Cerebellar nuclear complex (tissue), 1 donor: ENCODE data around the gene B3GALT6.
"Not testable (repeated sequence)": the region's sequence is repeated elsewhere in the genome, so short reads cannot be mapped to it uniquely, and the experiment has no call there.

ENCODE experiments used
- DNase-seq, 2 experiments: peaks; one replicate each; lab custom pipeline; 2025; lab: John Stamatoyannopoulos, UW

The B3GALT6 gene

GRCh38 chr1:1244192-1244811, 12.3 kb downstream of the B3GALT6 start:
- DNase-seq: no peak

GRCh38 chr1:1245178-1245816, 13.3 kb downstream of the B3GALT6 start:
- no peak for DNase-seq

GRCh38 chr1:1245817-1246576, 14.0 kb downstream of the B3GALT6 start:
- DNase-seq: no peak

- DNase-seq: no peak
Measured at GRCh38 chr1:1246577-1247340, 14.7 kb downstream of the B3GALT6 start, which contains the start of gene C1QTNF12. TSS of gene C1QTNF12 (minus strand) at chr1:1246722. CDS start at chr1:1246690, 32 bp downstream.

- no peak for DNase-seq
Measured at GRCh38 chr1:1247341-1247913, 15.4 kb downstream of the B3GALT6 start.

GRCh38 chr1:1248009-1248913, 16.2 kb downstream of the B3GALT6 start:
- not testable (repeated sequence) for DNase-seq

GRCh38 chr1:1250786-1251284, 18.8 kb downstream of the B3GALT6 start:
- DNase-seq: no peak

- no peak for DNase-seq
Measured at GRCh38 chr1:1253314-1253713, 21.3 kb downstream of the B3GALT6 start.

- no peak for DNase-seq
Measured at GRCh38 chr1:1253972-1254666, 22.1 kb downstream of the B3GALT6 start.

- DNase-seq: no peak
Measured at GRCh38 chr1:1254667-1254998, 22.6 kb downstream of the B3GALT6 start.

GRCh38 chr1:1255078-1255477, 23.0 kb downstream of the B3GALT6 start:
- no peak for DNase-seq

- no peak for DNase-seq
Measured at GRCh38 chr1:1255611-1256010, 23.6 kb downstream of the B3GALT6 start.

GRCh38 chr1:1256956-1257871, 25.2 kb downstream of the B3GALT6 start:
- no peak for DNase-seq

GRCh38 chr1:1259119-1259488, 27.1 kb downstream of the B3GALT6 start:
- no peak for DNase-seq

GRCh38 chr1:1259540-1259939, 27.5 kb downstream of the B3GALT6 start:
- DNase-seq: no peak

- no peak for DNase-seq
Measured at GRCh38 chr1:1259951-1260600, 28.0 kb downstream of the B3GALT6 start.

- DNase-seq: no peak
Measured at GRCh38 chr1:1260843-1261560, 29.0 kb downstream of the B3GALT6 start.

GRCh38 chr1:1262071-1262470, 30.0 kb downstream of the B3GALT6 start:
- DNase-seq: no peak
